ENCODE measurements around the gene AMMECR1L. TPM values are rescaled to one million over a fixed set of nuclear protein-coding genes. Genes with fewer than 3 reads are reported as not detected.
"Not testable (repeated sequence)": the region's sequence is repeated elsewhere in the genome, so short reads cannot be mapped to it uniquely, and the experiment has no call there.

AMMECR1L gene
- total RNA-seq, 4 donors from 2014 or later = 6.3 to 11.8 (median 7.8) TPM

GRCh38 chr2:127893033-127893432 is 7.3 kb upstream of the AMMECR1L start:
- 75 to 84% methylated on average over 10 to 14 of the region's 14 CpGs for whole genome bisulfite sequencing, 2 donors

GRCh38 chr2:127891811-127892210 is 6.1 kb upstream of the AMMECR1L start:
- Histone ChIP-seq H3K4me3 (no peak overlapping the region), H3K27me3 (no peaks in the 10 kb centered on the region), H3K9me3 (no peaks in the 10 kb centered on the region), H3K36me3 (no peaks in the 10 kb centered on the region), H3K27ac (no peak overlapping the region), H3K4me1 (peaks cover 4 to 16% (median 8%) of the 10 kb centered on the region in 3 donors)
- WGBS, 2 donors = 48 to 62% methylated on average over 3 to 5 of the region's 5 CpGs
- no peak for TF ChIP-seq POLR2A (IDR thresholded peaks at IDR 0.05)
- no peak for TF ChIP-seq CTCF (IDR thresholded peaks at IDR 0.05)
- DNase-seq = no peak
- intact Hi-C loops (cut with DNase I) = no loop called here

More at GRCh38 chr2:127893033-127893432, 7.3 kb upstream of the AMMECR1L start:
- H3K9me3 ChIP-seq = no peaks in the 10 kb centered on the region
- H3K27me3 ChIP-seq = no peaks in the 10 kb centered on the region
- H3K36me3 ChIP-seq = no peaks in the 10 kb centered on the region
- intact Hi-C loops (cut with DNase I) = no loop called here
- H3K4me3 ChIP-seq = no peak overlapping the region
- no peak for DNase-seq
- no peak overlapping the region for H3K27ac ChIP-seq
- TF ChIP-seq POLR2A (IDR thresholded peaks at IDR 0.05) (no peak), CTCF (IDR thresholded peaks at IDR 0.05) (no peak)
- H3K4me1 ChIP-seq = peaks cover 0 to 5% (median 0%) of the 10 kb centered on the region in 3 donors

GRCh38 chr2:127890756-127891155 is 5.0 kb upstream of the AMMECR1L start:
- DNase-seq; intact Hi-C loops (cut with DNase I); H3K36me3 ChIP-seq; H3K27ac ChIP-seq; H3K27me3 ChIP-seq; H3K9me3 ChIP-seq; H3K4me3 ChIP-seq: not testable (repeated sequence)
- 88 to 100% methylated on average over 2 to 6 of the region's 7 CpGs for WGBS, 2 donors
- H3K4me1 ChIP-seq = peaks cover 4 to 16% (median 8%) of the 10 kb centered on the region in 3 donors

GRCh38 chr2:127888772-127889171 is 3.0 kb upstream of the AMMECR1L start:
- 88 to 100% methylated on average over 1 of the region's 1 CpG for WGBS, 2 donors

GRCh38 chr2:127887776-127888130 is 2.0 kb upstream of the AMMECR1L start:
- peaks cover 0 to 13% (median 0%) of the 10 kb centered on the region in 3 donors for H3K36me3 ChIP-seq
- 17 to 31% methylated on average over 1 of the region's 1 CpG for whole genome bisulfite sequencing, 2 donors
- H3K9me3 ChIP-seq = no peaks in the 10 kb centered on the region
- peak overlapping the region in 3 of 4 donors; percentile 15 to 94 (median 94) for H3K27ac ChIP-seq
- H3K4me3 ChIP-seq = peak overlapping the region in 1 of 4 donors; percentile 65
- no peak for DNase-seq
- H3K27me3 ChIP-seq = no peaks in the 10 kb centered on the region
- H3K4me1 ChIP-seq = peaks cover 15 to 39% (median 20%) of the 10 kb centered on the region in 3 donors
- TF ChIP-seq POLR2A (IDR thresholded peaks at IDR 0.05) (no peak), CTCF (IDR thresholded peaks at IDR 0.05) (no peak)
- intact Hi-C loops (cut with DNase I) = no loop called here

More at GRCh38 chr2:127888772-127889171, 3.0 kb upstream of the AMMECR1L start:
- Histone ChIP-seq H3K4me1 (peaks cover 15 to 29% (median 18%) of the 10 kb centered on the region in 3 donors), H3K36me3 (peaks cover 0 to 3% (median 0%) of the 10 kb centered on the region in 3 donors), H3K4me3 (no peak overlapping the region), H3K27ac (no peak overlapping the region), H3K27me3 (no peaks in the 10 kb centered on the region), H3K9me3 (no peaks in the 10 kb centered on the region)
- DNase-seq = no peak
- TF ChIP-seq POLR2A (IDR thresholded peaks at IDR 0.05) = no peak
- TF ChIP-seq CTCF (IDR thresholded peaks at IDR 0.05) = no peak
- intact Hi-C loops (cut with DNase I) = no loop called here

Measured in esophagus squamous epithelium (tissue), 5 donors.